ENCODE data around the gene SLC22A4. TPM values are rescaled to one million over a fixed set of nuclear protein-coding genes. Genes with fewer than 3 reads are reported as not detected.

Gene SLC22A4
- total RNA-seq, 2 experiments from 2014 or later: 1.3 to 1.5 TPM

DNA sequence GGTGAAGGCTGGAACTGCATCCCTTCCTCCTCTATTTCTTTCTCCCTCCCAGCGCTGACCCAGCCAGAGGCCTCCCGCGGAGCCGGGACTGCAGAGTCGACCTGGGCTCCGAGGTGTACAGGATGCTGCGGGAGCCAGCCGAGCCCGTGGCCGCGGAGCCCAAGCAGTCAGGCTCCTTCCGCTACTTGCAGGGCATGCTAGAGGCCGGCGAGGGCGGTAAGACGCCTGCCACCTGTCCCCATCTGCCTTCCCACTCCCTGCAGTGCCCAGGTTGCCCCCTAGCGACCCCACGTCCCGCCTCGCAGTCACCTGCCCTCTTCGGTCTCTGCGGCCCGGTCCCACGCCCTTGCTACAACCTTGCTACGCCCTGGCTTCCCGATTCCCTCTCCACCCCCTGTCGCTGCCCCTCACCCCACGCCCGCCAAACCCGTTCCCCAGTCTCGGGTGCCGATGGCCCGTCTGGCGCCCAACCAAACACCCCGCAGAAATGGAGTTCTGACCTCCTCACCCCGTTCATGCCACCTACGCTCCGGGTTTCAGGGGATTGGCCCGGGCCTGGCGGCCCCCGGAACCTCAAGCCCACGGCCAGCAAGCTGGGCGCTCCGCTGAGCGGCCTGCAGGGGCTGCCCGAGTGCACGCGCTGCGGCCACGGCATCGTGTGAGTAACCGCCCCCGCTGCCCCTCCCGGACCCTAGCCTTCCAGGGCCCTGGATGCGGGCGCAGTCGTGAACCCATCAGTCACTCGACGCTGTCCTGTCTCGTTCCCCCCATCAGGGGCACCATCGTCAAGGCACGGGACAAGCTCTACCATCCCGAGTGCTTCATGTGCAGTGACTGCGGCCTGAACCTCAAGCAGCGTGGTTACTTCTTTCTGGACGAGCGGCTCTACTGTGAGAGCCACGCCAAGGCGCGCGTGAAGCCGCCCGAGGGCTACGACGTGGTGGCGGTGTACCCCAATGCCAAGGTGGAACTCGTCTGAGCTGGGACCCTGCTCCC lies 22.6 kb upstream of the SLC22A4 start:
- Mint-ChIP-seq H3K4me1 (ENCODE audit: low read depth) (peaks cover 8% of the 10 kb centered on the region), H3K4me3 (peak overlapping the region; percentile 33), H3K27ac (no peak overlapping the region), H3K9me3 (no peaks in the 10 kb centered on the region), H3K36me3 (no peaks in the 10 kb centered on the region), H3K27me3 (peaks cover 12% of the 10 kb centered on the region)
- POLR2A ChIA-PET: interaction anchor here (0.6 kb wide), 1 partner anchor 21 kb away, joined by 3 read pairs; no protein-coding TSS in a partner anchor
- peak; percentile 44 for DNase-seq
- CTCF ChIA-PET: interaction anchor here (0.6 to 2.7 kb wide), 23 partner anchors 8 to 231 kb away, joined by 3 to 15 read pairs (median 5); partner anchors contain the start of genes P4HA2, SLC22A4 and SLC22A5
- intact Hi-C loops (cut with micrococcal nuclease): loop anchor here (1.0 to 5.0 kb wide), 5 partner anchors 24 to 229 kb away; partner anchors contain the start of gene SLC22A5

- CTCF ChIA-PET: interaction anchor here (0.6 to 2.7 kb wide), 27 partner anchors 9 to 406 kb away, joined by 3 to 15 read pairs (median 4); partner anchors contain the start of genes P4HA2, SLC22A4 and SLC22A5
- intact Hi-C loops (cut with micrococcal nuclease): loop anchor here (1.0 to 5.0 kb wide), 5 partner anchors 23 to 228 kb away; partner anchors contain the start of gene SLC22A5
- Mint-ChIP-seq H3K4me1 (ENCODE audit: low read depth) (peaks cover 8% of the 10 kb centered on the region), H3K9me3 (no peaks in the 10 kb centered on the region), H3K36me3 (no peaks in the 10 kb centered on the region), H3K27ac (no peak overlapping the region), H3K27me3 (peaks cover 12% of the 10 kb centered on the region), H3K4me3 (no peak overlapping the region)
- peak; percentile 81 for DNase-seq
- POLR2A ChIA-PET: interaction anchor here (0.6 kb wide), 1 partner anchor 20 kb away, joined by 3 read pairs; no protein-coding TSS in a partner anchor
Observed at GRCh38 chr5:132272311-132273210, 21.6 kb upstream of the SLC22A4 start.

GRCh38 chr5:132273631-132274030 lies 20.6 kb upstream of the SLC22A4 start:
- DNase-seq: no peak
- Mint-ChIP-seq H3K27ac (no peak overlapping the region), H3K36me3 (no peaks in the 10 kb centered on the region), H3K4me1 (ENCODE audit: low read depth) (peaks cover 8% of the 10 kb centered on the region), H3K4me3 (no peak overlapping the region), H3K9me3 (no peaks in the 10 kb centered on the region), H3K27me3 (peaks cover 12% of the 10 kb centered on the region)
- CTCF ChIA-PET: interaction anchor here (1.0 to 2.7 kb wide), 8 partner anchors 8 to 405 kb away, joined by 3 to 15 read pairs (median 4); partner anchors contain the start of gene SLC22A5
- POLR2A ChIA-PET: no interaction called here
- intact Hi-C loops (cut with micrococcal nuclease): loop anchor here (2.0 to 5.0 kb wide), 2 partner anchors 36 to 227 kb away; no protein-coding TSS in a partner anchor

- no peak overlapping the region for H3K27ac Mint-ChIP-seq
- H3K36me3 Mint-ChIP-seq: no peaks in the 10 kb centered on the region
- H3K27me3 Mint-ChIP-seq: peaks cover 12% of the 10 kb centered on the region
- H3K4me3 Mint-ChIP-seq: no peak overlapping the region
- DNase-seq: no peak
- no peaks in the 10 kb centered on the region for H3K9me3 Mint-ChIP-seq
- H3K4me1 Mint-ChIP-seq (ENCODE audit: low read depth): peaks cover 8% of the 10 kb centered on the region
- ChIA-PET POLR2A (no interaction called here), CTCF (interaction anchor here (0.6 to 1.2 kb wide), 2 partner anchors 108 to 113 kb away, joined by 4 read pairs; no protein-coding TSS in a partner anchor)
- intact Hi-C loops (cut with micrococcal nuclease): loop anchor here (5.0 kb wide), 1 partner anchor 37 kb away; no protein-coding TSS in a partner anchor
Observed at GRCh38 chr5:132274050-132274792, 20.0 kb upstream of the SLC22A4 start.

- Mint-ChIP-seq H3K36me3 (no peaks in the 10 kb centered on the region), H3K27ac (no peak overlapping the region), H3K27me3 (peaks cover 12% of the 10 kb centered on the region), H3K9me3 (no peaks in the 10 kb centered on the region), H3K4me3 (no peak overlapping the region), H3K4me1 (ENCODE audit: low read depth) (peaks cover 8% of the 10 kb centered on the region)
- intact Hi-C loops (cut with micrococcal nuclease): no loop called here
- POLR2A ChIA-PET: no interaction called here
- CTCF ChIA-PET: interaction anchor here (1.1 kb wide), 1 partner anchor 19 kb away, joined by 3 read pairs; the partner anchor contains the start of gene SLC22A4
- DNase-seq: no peak
Observed at GRCh38 chr5:132275367-132276220, 18.6 kb upstream of the SLC22A4 start.

GRCh38 chr5:132277256-132277655 lies 16.9 kb upstream of the SLC22A4 start:
- H3K9me3 Mint-ChIP-seq: no peaks in the 10 kb centered on the region
- H3K36me3 Mint-ChIP-seq: no peaks in the 10 kb centered on the region
- intact Hi-C loops (cut with micrococcal nuclease): no loop called here
- no peak overlapping the region for H3K4me3 Mint-ChIP-seq
- no peak overlapping the region for H3K27ac Mint-ChIP-seq
- H3K4me1 Mint-ChIP-seq (ENCODE audit: low read depth): peaks cover 5% of the 10 kb centered on the region
- DNase-seq: no peak
- POLR2A ChIA-PET: no interaction called here
- H3K27me3 Mint-ChIP-seq: peaks cover 9% of the 10 kb centered on the region
- CTCF ChIA-PET: no interaction called here

DNA sequence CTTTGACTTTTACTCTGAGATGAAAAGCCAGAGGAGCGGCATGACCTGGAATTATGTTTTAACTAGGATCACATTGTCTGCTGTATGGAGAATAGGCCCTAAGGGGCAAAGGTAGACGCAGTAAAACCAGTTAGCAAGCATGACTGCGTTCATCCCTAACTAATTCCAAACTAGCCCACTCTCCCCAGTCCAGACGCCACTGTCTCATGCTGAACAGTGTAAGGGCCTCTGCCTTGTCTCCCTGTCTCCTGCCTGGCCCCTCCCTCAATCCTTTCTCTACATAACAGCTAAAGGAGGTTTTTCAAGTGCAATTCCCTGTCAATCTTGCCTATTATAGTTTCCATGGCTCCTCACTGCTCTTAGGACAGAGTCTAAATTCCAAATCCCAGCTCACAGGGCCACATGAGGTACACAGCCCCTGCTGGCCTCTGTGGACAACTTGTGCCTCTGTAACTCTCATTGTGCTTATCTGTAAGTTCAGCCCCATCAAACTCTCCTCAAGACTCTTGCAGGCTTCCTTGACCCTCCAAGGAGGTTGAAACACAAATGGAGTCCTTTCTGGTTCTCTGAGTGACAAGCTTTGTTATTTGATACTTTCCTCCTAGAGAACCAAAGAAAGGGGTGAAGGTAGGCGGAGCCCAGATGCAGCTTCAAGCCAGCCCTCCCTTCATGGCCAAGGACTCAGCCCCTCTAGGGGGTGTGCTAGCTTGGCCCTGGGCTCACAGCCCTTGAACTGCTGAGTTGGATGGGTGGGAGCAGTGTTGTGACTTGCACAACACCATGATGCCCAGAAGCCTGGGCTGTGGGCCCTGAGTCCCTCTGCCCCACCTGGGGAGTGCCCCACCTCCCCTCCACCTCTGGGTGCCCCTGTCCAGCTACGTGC lies 16.0 kb upstream of the SLC22A4 start:
- peaks cover 4% of the 10 kb centered on the region for H3K27me3 Mint-ChIP-seq
- no peaks in the 10 kb centered on the region for H3K36me3 Mint-ChIP-seq
- DNase-seq: no peak
- no peaks in the 10 kb centered on the region for H3K4me1 Mint-ChIP-seq (ENCODE audit: low read depth)
- intact Hi-C loops (cut with micrococcal nuclease): no loop called here
- POLR2A ChIA-PET: no interaction called here
- no peak overlapping the region for H3K4me3 Mint-ChIP-seq
- no peak overlapping the region for H3K27ac Mint-ChIP-seq
- H3K9me3 Mint-ChIP-seq: no peaks in the 10 kb centered on the region
- CTCF ChIA-PET: interaction anchor here (0.6 to 1.4 kb wide), 3 partner anchors 40 to 696 kb away, joined by 3 to 4 read pairs (median 3); no protein-coding TSS in a partner anchor

GRCh38 chr5:132279801-132280200 lies 14.4 kb upstream of the SLC22A4 start:
- intact Hi-C loops (cut with micrococcal nuclease): no loop called here
- no peaks in the 10 kb centered on the region for H3K4me1 Mint-ChIP-seq (ENCODE audit: low read depth)
- H3K27ac Mint-ChIP-seq: no peak overlapping the region
- ChIA-PET CTCF (no interaction called here), POLR2A (no interaction called here)
- H3K4me3 Mint-ChIP-seq: no peak overlapping the region
- no peaks in the 10 kb centered on the region for H3K27me3 Mint-ChIP-seq
- no peaks in the 10 kb centered on the region for H3K36me3 Mint-ChIP-seq
- H3K9me3 Mint-ChIP-seq: no peaks in the 10 kb centered on the region
- no peak for DNase-seq

DNA sequence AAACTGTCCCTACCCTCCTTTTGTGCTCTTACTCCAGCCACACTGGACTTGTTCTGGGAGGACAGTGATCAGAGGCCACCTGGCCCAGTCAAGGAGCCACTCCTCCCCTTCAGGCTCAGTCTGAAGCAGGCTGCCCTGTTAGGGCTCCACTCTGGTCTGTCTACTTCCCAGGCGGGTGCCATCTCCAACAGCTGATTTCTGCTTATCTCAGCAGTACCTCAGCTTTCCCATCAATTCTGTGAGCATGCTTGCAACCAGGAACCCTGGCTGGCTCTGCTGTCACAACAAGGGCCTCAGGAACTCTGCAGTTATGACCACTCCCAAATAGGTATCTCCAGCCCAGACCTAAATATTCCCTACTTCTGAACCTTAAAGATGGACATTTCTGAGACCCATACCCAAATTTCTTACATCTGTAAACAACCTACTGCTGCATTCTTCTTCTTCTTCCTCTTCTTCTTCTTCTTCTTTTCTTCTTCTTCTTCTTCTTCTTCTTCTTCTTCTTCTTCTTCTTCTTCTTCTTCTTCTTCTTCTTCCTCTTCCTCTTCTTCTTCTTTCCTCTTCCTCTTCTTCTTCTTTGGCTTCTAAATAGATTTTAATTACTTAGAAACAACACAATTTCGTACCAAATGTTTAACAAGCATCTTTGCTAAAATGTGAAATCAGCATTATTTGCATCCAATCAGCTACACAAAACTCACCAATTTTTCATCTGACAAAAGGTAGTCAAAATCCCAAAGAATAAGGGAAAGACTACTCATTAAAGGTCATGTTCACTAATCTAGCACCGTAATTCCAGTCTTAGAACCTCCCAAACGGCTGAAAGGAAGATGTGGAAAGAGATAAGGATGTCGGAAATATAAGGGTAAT lies 13.6 kb upstream of the SLC22A4 start:
- no peaks in the 10 kb centered on the region for H3K36me3 Mint-ChIP-seq
- POLR2A ChIA-PET: no interaction called here

More for the DNA sequence above, 13.6 kb upstream of the SLC22A4 start:
- no peak overlapping the region for H3K27ac Mint-ChIP-seq
- H3K4me3 Mint-ChIP-seq: no peak overlapping the region
- intact Hi-C loops (cut with micrococcal nuclease): no loop called here
- CTCF ChIA-PET: interaction anchor here (1.5 to 1.9 kb wide), 2 partner anchors 8 to 273 kb away, joined by 3 to 12 read pairs; no protein-coding TSS in a partner anchor
- no peaks in the 10 kb centered on the region for H3K27me3 Mint-ChIP-seq
- no peak for DNase-seq
- H3K4me1 Mint-ChIP-seq (ENCODE audit: low read depth): no peaks in the 10 kb centered on the region
- H3K9me3 Mint-ChIP-seq: no peaks in the 10 kb centered on the region

Data from activated CD4-positive, alpha-beta memory T cell treated with anti-CD3 and anti-CD28 coated beads for 36 hours (primary cell).